GM19395 (cell line): ENCODE data around the gene EFCAB14.
"Not testable (repeated sequence)": the region's sequence is repeated elsewhere in the genome, so short reads cannot be mapped to it uniquely, and the experiment has no call there.

ENCODE experiments used
- ATAC-seq: cut with Tn5 transposase; IDR thresholded peaks from one replicate; pipeline ENCODE4 v1.9.1; 2021; ENCODE audit warnings: mild to moderate bottlenecking, moderate library complexity; ENCODE audit not compliant: unreplicated experiment

The EFCAB14 gene, protein sequence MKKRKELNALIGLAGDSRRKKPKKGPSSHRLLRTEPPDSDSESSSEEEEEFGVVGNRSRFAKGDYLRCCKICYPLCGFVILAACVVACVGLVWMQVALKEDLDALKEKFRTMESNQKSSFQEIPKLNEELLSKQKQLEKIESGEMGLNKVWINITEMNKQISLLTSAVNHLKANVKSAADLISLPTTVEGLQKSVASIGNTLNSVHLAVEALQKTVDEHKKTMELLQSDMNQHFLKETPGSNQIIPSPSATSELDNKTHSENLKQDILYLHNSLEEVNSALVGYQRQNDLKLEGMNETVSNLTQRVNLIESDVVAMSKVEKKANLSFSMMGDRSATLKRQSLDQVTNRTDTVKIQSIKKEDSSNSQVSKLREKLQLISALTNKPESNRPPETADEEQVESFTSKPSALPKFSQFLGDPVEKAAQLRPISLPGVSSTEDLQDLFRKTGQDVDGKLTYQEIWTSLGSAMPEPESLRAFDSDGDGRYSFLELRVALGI

DNA sequence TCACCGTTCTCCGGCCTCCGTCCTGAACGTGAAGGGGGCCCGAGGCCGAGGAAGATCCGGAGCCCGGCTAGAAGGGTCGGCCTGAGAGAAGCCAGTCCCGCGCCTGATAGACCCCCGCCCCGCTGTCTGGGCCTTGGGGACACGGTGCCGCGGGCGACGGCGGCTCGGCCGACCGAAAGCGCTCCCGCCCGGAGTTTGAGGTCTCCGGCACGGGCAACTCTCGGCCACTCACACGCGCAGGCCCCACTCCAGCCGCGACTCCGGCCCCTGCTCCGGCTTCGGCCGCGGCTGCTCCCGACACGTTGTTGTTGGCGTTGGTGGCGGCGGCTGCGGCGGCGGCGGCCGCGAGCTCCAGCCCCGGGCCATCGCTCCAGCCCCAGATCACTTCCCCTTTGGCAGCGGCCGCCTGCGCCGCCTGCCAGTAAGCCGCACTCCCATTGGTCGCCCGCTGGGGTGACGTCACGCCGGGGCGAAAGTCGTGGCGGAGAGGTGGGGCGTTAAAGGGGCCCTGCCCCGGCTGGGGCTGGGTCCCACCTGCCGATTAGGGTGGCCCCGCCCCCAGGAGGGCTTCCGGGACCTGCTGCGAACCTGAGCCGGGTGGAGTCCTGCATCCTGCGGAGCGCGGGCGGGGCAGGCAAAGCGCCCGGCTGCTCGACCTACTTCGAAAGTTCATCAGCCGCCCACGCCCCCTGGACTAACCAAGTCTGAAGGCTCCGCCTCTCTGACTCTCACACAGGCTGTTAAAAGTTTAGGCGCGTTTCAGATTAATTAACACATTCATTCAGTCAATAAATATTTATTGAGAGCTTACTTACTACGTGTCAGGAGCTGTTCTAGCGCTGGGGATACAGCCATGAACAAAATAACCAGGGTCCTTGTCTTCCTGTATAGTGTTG lies at the start of gene EFCAB14:
Gene EFCAB14 (minus strand): TSS at position 388 of the 896 bp plus-strand sequence. CDS start 1,027 bp downstream, outside the sequence.
- peak; percentile 97 for ATAC-seq

DNA sequence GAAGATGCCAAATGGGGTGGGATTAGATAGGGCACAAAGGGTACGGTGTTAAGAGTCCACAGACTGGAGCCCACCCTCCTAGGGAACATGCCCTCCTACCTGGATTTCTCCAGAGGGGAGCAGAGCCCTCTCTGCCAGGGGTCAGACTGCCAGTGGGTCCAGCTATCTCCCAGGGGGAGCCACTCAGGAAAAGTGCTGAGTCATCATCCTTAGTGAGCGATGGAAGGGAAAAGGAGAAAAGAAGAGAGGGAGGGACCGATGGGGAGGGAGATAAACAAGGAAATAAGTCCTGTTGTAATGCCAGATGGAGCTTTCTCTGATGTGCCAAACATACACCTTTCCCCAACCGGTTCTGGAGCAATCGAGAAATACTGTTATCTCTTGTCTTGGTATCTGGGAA lies 49.5 kb upstream of the EFCAB14 start:
- ATAC-seq = no peak

DNA sequence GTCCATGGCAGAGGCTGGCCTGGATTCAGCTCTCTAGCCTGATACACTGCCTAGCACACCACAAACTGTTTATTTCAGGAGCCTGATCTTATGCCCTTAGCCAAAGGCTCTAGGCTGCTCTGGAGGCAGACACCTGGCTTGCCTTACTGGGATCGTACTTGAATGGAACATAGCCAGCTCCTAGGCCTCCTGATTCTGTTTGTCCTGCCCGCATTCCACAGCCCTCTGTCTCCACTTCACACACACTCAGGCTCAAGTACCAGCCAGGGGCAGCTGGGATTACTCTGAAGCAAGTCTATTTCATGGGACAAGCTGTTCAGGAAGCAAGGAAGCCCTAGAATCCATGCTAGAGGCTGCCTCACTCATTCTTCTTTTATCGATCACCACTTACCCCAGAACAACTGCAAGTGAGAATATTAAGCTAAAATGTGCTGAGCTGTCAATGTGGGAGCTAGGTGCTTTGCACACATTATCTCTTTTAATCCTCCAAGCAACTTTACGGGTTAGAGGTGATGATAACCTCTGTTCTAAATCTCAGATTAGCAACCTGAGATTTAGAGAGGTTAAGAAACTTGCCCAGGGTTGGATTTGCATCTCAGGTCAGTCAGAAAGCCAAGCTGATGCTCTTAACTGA lies 48.9 kb upstream of the EFCAB14 start:
- ATAC-seq = no peak

DNA sequence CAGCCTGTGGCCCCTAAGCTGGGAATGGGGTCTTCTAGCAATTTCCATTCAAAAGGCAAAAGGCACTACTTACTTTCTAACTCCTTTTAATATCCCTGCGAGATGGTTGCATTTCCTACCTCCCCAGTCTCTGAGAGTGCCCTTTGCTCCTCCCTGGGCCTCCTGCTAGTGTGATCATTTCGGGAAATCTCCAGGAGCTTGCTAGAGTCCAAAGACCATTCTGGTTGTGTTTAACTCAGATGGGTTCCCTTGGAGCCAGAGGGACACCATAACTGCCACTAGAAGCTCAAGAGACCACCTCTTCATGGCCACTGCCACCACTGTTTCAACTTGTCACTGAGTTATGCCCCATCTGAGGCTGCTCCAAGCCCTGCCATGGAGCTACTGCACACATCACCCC lies 45.5 kb upstream of the EFCAB14 start:
- ATAC-seq = no peak

DNA sequence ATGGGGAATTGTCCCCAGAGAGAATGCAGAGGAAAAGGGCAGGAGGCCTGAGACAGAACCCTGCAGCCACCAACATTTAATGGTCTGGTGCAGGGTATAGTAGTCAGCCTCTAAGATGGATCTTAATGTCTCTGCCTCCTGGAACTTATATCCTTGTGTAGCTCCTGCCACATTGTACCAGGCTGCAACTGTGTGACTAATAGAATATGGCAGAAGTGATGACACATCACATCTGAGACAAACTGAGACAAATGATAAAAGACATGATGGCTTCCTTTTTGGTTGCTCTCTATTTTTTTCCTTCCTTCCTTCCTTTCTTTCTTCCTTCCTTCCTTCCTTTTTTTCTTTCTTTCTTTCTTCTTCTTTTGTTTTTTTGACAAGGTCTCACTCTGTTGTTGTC lies 42.8 kb upstream of the EFCAB14 start:
- ATAC-seq = no peak

DNA sequence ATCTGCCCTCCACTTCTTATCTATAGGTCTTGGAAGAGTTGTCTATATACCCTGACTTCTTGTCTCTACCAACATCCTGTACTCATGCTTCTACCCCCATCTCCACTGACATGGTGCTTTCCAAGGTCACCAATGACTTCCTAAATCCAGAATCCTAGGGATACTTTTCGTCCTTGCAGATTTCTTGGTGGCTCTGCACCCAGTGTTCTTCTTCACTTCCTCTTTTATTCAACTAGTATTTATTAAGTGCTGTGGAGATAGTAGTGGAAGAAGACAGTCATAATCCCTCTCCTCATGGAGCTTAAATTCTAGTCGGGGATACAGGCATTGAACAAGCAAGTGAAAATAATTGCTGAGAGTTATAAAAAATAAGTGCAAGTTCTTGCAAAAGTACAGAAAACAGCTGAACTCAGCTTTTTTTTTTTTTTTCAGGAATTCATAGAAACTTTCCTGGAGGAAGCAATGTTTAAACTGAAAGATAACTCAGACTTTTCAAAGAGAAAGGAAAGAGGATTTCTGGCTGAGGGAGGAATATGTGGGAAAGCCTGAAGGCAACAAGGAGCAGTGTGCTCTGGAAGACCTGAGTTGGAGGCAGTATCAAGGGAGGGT lies 41.7 kb upstream of the EFCAB14 start:
- ATAC-seq = no peak

DNA sequence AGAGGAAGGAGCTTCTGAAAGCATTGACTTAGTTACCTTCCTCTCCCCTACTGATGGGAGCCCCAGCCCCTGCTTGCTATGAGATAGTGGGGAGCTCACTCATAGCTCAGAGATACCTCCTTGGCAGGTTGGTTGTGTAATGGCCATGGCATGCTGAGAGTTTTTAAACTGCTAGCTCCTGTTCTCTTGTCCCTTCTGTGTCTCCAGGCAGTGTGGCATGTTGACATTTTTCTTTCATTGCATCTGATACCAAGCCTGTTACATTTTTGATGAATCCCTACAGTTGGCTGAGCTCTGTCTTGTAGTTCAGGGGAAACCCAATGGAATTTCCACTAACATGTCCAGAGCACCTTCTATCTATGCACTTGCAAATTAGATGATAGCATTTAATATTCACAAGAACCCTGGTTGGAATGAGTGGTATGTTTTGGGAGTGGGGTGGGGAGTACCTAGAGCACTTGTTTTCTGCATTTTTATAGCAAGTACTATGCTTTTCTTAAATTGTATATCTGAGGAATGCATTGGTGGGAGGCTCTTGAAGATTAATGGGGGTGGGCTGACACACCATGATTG lies 39.1 kb upstream of the EFCAB14 start:
- no peak for ATAC-seq

DNA sequence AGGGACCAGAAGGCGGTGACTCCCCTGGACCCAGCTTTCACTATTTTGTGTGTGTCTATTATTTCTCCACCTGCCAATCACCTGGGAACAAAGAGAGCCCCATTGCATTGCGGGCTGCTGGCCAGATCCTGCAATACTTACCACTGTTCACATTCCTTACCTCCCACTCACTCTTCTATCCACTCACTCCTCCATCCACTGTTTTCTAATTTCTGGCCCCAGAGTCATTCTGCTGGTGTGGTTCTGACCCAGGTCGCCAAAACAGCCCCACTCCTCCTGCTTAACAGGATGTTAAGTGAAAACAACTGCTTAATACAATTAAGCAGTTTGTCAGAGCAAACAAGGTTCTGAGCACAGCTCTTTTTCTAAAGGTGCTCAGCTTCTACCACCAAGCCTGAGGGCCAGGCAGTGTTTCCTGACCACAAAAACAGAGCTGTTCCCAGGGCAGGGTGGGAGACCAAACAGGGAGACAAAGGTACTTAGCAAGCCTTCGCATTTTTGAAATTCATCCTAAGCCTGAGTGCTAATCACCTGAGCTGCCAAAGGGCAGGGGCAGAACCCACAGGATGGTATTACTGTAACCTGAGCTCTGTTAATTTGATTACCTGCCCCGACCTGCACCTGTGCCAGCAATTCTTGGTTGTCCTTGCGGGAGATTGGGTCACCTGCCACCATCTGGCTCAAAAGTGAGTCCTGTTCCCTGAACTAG lies 38.5 kb upstream of the EFCAB14 start:
- ATAC-seq = no peak

DNA sequence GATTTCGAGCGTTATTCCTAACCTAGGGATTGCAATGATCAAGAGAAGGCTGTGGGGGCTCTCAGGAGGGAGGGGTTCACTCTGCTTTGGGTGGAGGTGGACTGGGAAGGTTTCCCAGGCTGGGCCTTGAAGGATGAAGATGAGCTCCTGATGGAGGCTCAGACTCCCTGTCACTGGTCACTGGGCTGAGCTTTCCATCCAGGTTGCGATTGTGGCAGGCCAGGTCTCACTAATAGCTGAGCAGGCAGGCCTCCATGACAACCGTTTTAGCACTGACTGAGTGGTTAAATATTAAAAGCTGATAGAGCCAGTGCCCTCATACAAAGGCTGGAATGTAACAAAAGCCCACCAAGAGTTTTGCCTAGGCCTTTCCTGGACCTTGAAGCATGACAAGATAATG lies 36.2 kb upstream of the EFCAB14 start:
- ATAC-seq = no peak

DNA sequence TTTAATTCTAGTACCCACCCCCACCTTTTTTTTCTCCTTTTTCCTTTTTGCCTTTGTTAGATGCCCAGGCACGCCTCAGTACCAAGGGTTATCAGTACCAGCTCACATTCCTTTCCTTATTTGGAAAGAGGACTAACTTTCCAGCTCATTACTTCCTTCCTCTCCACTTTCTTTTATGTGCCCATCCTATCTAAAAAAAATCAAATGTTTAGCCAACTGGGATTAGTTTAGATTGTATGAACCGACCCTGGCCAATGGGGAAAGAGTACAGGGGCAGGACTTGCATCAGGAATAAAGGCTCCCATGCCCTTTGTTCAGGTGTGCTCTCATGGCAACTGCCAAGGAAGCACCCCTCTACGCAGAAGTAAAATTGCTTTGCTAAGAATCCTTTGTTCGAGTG lies 35.8 kb upstream of the EFCAB14 start:
- not testable (repeated sequence) for ATAC-seq

DNA sequence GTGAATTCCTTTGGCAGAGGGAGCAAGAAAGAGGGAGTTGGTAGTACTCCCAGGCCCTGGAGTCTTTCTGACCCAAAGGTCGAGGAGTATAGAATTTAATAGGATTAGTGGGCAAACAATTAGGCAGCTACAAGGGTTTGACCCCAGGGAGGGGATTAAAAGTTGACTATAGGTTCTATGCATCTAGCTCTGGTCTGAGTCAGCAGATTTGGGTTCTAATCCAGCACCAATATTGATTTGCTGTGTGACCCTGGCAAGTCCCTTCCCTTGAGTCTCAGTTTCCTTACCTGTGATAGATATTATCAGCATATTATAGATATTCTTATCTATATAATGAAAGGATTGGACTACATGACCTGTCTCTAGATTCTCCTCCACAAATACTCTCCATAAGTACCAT lies 35.1 kb upstream of the EFCAB14 start:
- ATAC-seq = no peak

DNA sequence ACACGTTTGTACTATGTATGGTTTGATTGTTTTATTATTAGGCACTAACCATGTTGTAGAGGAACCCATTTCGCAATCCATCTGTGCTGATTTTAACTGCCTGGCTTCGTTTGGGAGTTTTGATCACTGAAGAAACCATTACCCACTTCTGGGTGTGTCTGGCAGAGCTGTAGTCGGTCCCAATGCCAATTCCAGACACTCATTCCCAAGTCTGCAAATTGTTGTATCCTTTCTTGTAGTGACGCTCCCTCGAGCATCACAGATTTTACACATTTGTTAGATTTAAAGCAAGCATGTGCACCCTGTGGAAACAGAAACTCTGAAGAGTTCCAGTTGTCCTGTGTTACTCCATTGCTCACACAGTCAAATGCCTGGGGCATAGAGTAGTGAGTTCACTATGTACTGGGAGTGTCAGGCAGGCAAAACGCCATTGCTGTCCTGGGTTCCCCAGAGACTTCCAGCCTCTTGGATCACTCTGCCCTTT lies 31.0 kb upstream of the EFCAB14 start:
- no peak for ATAC-seq

DNA sequence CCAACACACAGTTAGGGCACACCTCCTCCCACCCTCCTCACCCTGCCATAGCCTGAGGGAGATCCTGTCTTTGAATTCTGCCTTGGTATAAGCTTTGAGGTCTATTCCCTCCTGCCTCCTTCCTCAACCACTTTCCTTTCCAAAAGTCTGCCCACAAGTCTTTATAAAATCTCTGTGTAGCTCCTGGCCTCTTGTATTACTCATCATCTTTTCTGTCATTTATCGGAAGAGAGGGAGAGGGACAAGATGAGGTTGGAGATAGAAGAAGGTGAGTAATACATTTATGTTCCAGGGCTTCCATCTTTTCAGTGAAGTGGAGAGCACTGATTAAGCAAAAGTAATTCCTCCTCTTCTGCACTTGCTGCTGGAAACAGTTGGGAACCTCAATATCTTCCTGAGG lies 30.5 kb upstream of the EFCAB14 start:
- no peak for ATAC-seq

DNA sequence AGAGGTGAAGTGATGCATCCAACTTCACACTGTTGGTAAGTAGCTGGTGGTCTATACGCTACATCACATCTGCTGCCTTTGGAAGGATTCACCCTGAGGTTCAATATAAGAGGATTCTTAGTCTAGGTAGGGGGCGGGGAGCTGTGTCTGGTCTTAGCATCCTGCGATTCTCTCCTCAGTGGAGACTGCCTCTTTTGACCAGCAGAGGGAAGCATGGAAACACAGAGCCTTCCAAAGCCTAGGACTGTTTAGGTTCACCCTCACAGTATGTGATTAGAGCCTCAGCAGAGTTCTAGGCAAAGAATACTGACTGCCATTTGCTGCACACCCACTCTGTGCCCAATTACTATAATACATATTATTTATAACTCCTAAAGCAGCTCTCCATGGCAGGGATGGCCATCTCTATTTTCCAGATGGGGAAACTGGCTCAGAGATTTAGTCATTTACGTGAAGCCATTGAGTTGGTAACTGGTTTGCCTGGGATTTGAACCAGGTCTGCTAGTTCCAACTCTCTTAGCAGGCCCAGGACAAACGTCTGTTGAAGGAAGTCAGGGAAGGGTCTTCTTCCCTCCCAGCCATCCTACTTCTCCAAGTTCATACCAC lies 28.9 kb upstream of the EFCAB14 start:
- no peak for ATAC-seq

DNA sequence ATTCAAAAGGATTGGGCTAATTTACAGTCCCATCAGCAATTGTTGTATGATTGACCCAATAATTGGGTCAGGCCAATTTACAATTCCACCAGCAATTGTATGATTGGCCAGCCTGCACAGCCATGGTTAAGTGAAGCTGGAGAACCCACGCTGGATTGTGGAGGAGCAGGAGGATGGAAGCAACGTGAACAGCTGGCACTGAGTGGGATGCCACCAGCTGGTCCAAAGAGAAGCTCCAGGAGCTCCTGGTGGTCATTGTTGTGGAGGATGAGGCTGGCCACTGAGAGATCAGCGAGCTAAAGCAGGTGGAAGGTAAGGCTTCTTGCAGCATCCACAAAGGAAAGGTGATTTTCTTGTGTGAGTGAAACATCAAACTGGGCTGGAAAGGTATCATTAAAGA lies 23.2 kb upstream of the EFCAB14 start:
- ATAC-seq = no peak

DNA sequence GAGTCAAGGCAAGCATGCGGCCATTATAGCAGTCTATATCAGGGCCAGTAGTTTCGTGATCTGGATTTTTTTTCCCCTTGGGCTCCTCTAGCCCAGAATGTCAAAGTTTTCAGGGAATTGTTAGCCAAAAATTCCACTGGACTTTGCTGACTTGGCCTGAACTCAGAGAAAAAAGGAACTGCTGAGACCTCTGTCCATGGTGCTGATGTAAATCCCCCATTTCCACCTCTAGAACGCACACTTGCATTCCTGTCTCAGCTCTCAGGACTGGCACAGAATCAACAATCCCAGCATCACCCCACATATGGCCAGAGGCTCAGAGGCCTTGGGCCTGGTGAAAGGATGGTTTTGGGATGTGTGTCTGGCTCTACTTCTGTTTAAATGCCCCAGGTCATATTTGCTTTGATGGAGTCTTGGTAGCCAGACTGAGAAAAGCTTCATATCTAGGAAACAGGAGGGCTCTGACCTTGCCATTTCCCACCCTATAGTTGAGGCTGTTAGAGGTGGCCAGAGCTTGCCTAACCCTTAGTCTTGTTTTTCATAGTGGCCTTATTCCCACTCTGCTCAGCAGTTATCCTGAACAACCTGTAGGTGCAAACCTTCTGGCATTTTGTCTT lies 16.9 kb upstream of the EFCAB14 start:
- no peak for ATAC-seq

DNA sequence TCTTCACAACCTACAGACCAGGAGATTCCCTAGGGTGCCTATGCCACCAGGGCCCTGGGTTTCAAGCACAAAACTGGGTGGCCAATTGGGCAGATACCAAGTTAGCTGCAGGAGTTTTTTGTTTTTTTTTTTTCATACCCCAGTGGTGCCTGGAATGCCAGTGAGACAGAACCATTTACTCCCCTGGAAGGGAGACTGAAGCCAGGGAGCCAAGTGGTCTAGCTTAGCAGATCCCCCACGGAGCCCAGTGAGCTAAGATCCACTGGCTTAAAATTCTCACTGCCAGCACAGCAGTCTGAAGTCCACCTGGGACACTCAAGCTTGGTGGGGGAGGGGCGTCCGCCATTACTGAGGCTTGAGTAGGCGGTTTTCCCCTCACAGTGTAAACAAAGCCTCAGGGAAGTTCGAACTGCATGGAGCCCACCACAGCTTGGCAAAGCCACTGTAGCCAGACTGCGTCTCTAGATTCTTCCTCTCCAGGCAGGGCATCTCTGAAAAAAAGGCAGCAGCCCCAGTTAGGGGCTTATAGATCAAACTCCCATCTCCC lies 9.5 kb upstream of the EFCAB14 start:
- not testable (repeated sequence) for ATAC-seq

DNA sequence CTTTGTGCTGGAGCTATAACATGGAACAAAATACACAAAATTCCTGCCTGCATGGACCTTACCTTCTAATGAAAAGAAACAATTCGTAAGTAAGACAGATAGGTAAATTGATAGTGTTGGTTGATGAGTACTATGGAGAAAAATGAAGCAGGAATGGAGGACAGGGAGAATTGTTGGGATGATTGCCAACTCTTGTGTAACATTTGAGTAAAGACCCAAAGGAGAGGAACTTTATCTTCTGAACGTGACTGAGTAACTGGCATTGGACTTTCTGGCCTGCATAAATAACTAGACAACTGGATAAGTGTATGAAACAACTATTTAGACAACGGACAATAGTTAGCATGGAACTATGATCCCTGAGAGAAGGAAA lies 6.8 kb upstream of the EFCAB14 start:
- no peak for ATAC-seq
